WTC11 (cell line): ENCODE measurements around the gene TPRX1. TPM values are rescaled to one million over a fixed set of nuclear protein-coding genes. Genes with fewer than 3 reads are reported as not detected.
"Not testable (repeated sequence)": the region's sequence is repeated elsewhere in the genome, so short reads cannot be mapped to it uniquely, and the experiment has no call there.

Experiments used
- ATAC-seq: fragments of 200-7000 bp; cut with Tn5 transposase; 2 replicates; pipeline ENCODE4 v1.10.0; 2021; ENCODE audit warnings: mild to moderate bottlenecking, moderate library complexity
- CTCF ChIA-PET: fragments of 300-600 bp; sonication (Branson Sonifier 250); formaldehyde crosslinking; loops from one replicate; lab custom pipeline; 2021; ENCODE audit warnings: antibody characterized with exemption; lab: Charles Lee
- POLR2A ChIA-PET: fragments of 350-600 bp; sonication (Branson Sonifier 250); formaldehyde crosslinking; loops from one replicate; lab custom pipeline; 2021; ENCODE audit warnings: antibody characterized with exemption; lab: Charles Lee
- DNase-seq: peaks from one replicate; pipeline ENCODE4 v3.0.0; 2021; ENCODE audit warnings: low spot score
- H3K27ac Mint-ChIP-seq: 2 replicates; pipeline ENCODE4 v1.8.0; 2021; ENCODE audit warnings: mixed read lengths
- H3K27me3 Mint-ChIP-seq: 2 replicates; pipeline ENCODE4 v1.8.0; 2021; ENCODE audit warnings: low read depth, mild to moderate bottlenecking, moderate library complexity, mixed read lengths
- H3K36me3 Mint-ChIP-seq: 2 replicates; pipeline ENCODE4 v1.8.0; 2021; ENCODE audit warnings: mixed read lengths
- H3K4me1 Mint-ChIP-seq: 2 replicates; pipeline ENCODE4 v1.8.0; 2022; ENCODE audit warnings: mixed read lengths
- H3K4me3 Mint-ChIP-seq: 2 replicates; pipeline ENCODE4 v1.8.0; 2021; ENCODE audit warnings: mild to moderate bottlenecking, moderate library complexity, mixed read lengths
- H3K9me3 Mint-ChIP-seq: 2 replicates; pipeline ENCODE4 v1.8.0; 2021; ENCODE audit warnings: mixed read lengths
- FOXP1 ChIP-seq: sonication (generic); formaldehyde crosslinking; IDR thresholded peaks from 2 replicates; pipeline ENCODE4 v1.8.0; 2022; ENCODE audit warnings: missing genetic modification reagents, mild to moderate bottlenecking, moderate library complexity, borderline replicate concordance
- GABPB1 ChIP-seq: sonication (generic); formaldehyde crosslinking; IDR thresholded peaks from 2 replicates; pipeline ENCODE4 v1.8.1; 2023; ENCODE audit warnings: mild to moderate bottlenecking, missing genetic modification reagents
- GTF2I ChIP-seq: fragments of 250-450 bp; sonication (Bioruptor Pico); conservative IDR thresholded peaks from 2 replicates; pipeline ENCODE4 v1.4.0; 2021; ENCODE audit warnings: mild to moderate bottlenecking
- MXD4 ChIP-seq: fragments of 250-450 bp; sonication (Bioruptor Pico); IDR thresholded peaks from 2 replicates; pipeline ENCODE4 v1.8.0; 2021; ENCODE audit warnings: mild to moderate bottlenecking, moderate library complexity, borderline replicate concordance
- NFE2L1 ChIP-seq: sonication (generic); formaldehyde crosslinking; IDR thresholded peaks from 2 replicates; pipeline ENCODE4 v1.8.1; 2023; ENCODE audit warnings: missing genetic modification reagents
- NFYB ChIP-seq: sonication (generic); formaldehyde crosslinking; conservative IDR thresholded peaks from 2 replicates; pipeline ENCODE4 v1.8.0; 2022; ENCODE audit warnings: low read depth, missing genetic modification reagents
- TCF7 ChIP-seq: sonication (generic); formaldehyde crosslinking; IDR thresholded peaks from 2 replicates; pipeline ENCODE4 v1.8.0; 2022; ENCODE audit warnings: mild to moderate bottlenecking, low read depth, missing genetic modification reagents, moderate library complexity
- ZNF138 ChIP-seq: sonication (generic); formaldehyde crosslinking; conservative IDR thresholded peaks from 2 replicates; pipeline ENCODE4 v1.8.1; 2022; ENCODE audit warnings: mild to moderate bottlenecking, moderate library complexity, missing genetic modification reagents
- ZNF263 ChIP-seq: sonication (generic); formaldehyde crosslinking; IDR thresholded peaks from 2 replicates; pipeline ENCODE4 v1.8.1; 2022; ENCODE audit warnings: low read depth, mild to moderate bottlenecking, moderate library complexity, missing genetic modification reagents
- total RNA-seq: library from RNA; stranded (reverse); gene quantifications from 3 replicates; pipeline ENCODE4 v1.2.3, GENCODE V29; 2021
- TF ChIP-seq, protein P1 (sequence below): sonication (generic); formaldehyde crosslinking; IDR thresholded peaks from 2 replicates; pipeline ENCODE4 v1.8.0; 2022; ENCODE audit warnings: missing genetic modification reagents
- TF ChIP-seq, protein P2 (sequence below): sonication (generic); formaldehyde crosslinking; IDR thresholded peaks from 2 replicates; pipeline ENCODE4 v1.8.0; 2023; ENCODE audit warnings: missing genetic modification reagents
- TF ChIP-seq, protein P3 (sequence below): sonication (generic); formaldehyde crosslinking; IDR thresholded peaks from 2 replicates; pipeline ENCODE4 v1.8.1; 2023; ENCODE audit warnings: mild to moderate bottlenecking, missing genetic modification reagents
- TF ChIP-seq, protein P4 (sequence below): sonication (generic); formaldehyde crosslinking; IDR thresholded peaks from 2 replicates; pipeline ENCODE4 v1.8.0; 2022; ENCODE audit warnings: mild to moderate bottlenecking, missing genetic modification reagents
- TF ChIP-seq, protein P5 (sequence below): sonication (generic); formaldehyde crosslinking; IDR thresholded peaks from 2 replicates; pipeline ENCODE4 v1.8.1; 2023; ENCODE audit warnings: mild to moderate bottlenecking, missing genetic modification reagents

The TPRX1 gene
- total RNA-seq, 1 experiment from 2014 or later = not detected

DNA sequence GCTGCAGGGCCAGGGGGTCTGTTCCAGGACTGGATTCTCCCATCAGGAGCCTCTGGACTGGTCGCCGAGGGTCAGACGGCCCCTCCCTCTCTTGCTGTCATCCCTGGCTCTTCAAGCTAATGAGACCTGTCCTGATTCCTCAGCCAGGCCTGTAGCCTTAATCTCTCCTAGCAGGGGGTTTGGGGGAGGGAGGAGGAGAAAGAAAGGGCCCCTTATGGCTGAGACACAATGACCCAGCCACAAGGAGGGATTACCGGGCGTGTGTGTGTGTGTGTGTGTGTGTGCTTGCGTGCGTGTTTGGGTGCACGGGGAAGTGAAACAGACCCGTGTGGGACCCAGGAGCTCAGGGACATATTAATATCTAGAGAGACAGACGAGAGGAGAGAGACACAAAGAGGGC, 15.5 kb upstream of the TPRX1 start:
- Mint-ChIP-seq H3K27ac (peak overlapping the region; percentile 73; the same call in 1 of the 2 replicates), H3K4me1 (peaks cover 34% of the 10 kb centered on the region), H3K4me3 (peak overlapping the region; percentile 41), H3K27me3 (no peaks in the 10 kb centered on the region), H3K36me3 (0 out of 2 replicates have a peak, but pooled peaks cover 2% of the 10 kb centered on the region), H3K9me3 (peaks cover 4% of the 10 kb centered on the region; the same call in 1 of the 2 replicates)
- TF ChIP-seq, protein P1, sequence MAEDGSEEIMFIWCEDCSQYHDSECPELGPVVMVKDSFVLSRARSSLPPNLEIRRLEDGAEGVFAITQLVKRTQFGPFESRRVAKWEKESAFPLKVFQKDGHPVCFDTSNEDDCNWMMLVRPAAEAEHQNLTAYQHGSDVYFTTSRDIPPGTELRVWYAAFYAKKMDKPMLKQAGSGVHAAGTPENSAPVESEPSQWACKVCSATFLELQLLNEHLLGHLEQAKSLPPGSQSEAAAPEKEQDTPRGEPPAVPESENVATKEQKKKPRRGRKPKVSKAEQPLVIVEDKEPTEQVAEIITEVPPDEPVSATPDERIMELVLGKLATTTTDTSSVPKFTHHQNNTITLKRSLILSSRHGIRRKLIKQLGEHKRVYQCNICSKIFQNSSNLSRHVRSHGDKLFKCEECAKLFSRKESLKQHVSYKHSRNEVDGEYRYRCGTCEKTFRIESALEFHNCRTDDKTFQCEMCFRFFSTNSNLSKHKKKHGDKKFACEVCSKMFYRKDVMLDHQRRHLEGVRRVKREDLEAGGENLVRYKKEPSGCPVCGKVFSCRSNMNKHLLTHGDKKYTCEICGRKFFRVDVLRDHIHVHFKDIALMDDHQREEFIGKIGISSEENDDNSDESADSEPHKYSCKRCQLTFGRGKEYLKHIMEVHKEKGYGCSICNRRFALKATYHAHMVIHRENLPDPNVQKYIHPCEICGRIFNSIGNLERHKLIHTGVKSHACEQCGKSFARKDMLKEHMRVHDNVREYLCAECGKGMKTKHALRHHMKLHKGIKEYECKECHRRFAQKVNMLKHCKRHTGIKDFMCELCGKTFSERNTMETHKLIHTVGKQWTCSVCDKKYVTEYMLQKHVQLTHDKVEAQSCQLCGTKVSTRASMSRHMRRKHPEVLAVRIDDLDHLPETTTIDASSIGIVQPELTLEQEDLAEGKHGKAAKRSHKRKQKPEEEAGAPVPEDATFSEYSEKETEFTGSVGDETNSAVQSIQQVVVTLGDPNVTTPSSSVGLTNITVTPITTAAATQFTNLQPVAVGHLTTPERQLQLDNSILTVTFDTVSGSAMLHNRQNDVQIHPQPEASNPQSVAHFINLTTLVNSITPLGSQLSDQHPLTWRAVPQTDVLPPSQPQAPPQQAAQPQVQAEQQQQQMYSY (CRISPR knock-in tag) = no peak
- TF ChIP-seq, protein P2, sequence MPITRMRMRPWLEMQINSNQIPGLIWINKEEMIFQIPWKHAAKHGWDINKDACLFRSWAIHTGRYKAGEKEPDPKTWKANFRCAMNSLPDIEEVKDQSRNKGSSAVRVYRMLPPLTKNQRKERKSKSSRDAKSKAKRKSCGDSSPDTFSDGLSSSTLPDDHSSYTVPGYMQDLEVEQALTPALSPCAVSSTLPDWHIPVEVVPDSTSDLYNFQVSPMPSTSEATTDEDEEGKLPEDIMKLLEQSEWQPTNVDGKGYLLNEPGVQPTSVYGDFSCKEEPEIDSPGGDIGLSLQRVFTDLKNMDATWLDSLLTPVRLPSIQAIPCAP (CRISPR knock-in tag) = no peak
- TF ChIP-seq ZNF263 (CRISPR knock-in tag) (no peak), NFE2L1 (CRISPR knock-in tag) (no peak)
- TF ChIP-seq, protein P3, sequence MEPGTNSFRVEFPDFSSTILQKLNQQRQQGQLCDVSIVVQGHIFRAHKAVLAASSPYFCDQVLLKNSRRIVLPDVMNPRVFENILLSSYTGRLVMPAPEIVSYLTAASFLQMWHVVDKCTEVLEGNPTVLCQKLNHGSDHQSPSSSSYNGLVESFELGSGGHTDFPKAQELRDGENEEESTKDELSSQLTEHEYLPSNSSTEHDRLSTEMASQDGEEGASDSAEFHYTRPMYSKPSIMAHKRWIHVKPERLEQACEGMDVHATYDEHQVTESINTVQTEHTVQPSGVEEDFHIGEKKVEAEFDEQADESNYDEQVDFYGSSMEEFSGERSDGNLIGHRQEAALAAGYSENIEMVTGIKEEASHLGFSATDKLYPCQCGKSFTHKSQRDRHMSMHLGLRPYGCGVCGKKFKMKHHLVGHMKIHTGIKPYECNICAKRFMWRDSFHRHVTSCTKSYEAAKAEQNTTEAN = peak; percentile 32; the same call in 1 of the 2 replicates
- TF ChIP-seq, protein P4, sequence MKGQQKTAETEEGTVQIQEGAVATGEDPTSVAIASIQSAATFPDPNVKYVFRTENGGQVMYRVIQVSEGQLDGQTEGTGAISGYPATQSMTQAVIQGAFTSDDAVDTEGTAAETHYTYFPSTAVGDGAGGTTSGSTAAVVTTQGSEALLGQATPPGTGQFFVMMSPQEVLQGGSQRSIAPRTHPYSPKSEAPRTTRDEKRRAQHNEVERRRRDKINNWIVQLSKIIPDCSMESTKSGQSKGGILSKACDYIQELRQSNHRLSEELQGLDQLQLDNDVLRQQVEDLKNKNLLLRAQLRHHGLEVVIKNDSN (CRISPR knock-in tag) = no peak
- ChIA-PET CTCF (interaction anchor here (0.6 to 2.8 kb wide), 11 partner anchors 9 to 507 kb away, joined by 3 to 20 read pairs (median 4); partner anchors contain the start of gene EHD2), POLR2A (interaction anchor here (1.3 kb wide), 1 partner anchor 30 kb away, joined by 5 read pairs; no protein-coding TSS in a partner anchor)
- peak; percentile 85 for ATAC-seq
- no peak for DNase-seq

DNA sequence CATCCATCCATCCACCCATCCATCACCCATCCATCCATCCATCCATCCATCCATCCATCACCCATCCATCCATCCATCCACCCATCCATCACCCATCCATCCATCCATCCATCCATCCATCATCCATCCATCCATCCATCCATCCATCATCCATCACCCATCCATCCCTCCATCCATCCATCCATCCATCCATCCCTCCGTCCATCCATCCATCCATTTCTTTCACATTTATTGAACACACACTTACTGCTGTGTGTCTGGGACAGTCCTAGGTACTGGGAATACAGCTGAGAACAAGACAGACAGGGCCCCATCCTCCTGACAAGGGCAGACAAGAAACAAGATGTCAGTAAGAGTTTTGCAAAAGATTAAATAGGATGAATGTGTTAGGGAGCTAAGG, 13.9 kb upstream of the TPRX1 start:
- CTCF ChIA-PET = interaction anchor here (1.1 to 2.3 kb wide), 2 partner anchors 10 to 32 kb away, joined by 3 to 15 read pairs; no protein-coding TSS in a partner anchor
- H3K4me3 Mint-ChIP-seq, DNase-seq, H3K27ac Mint-ChIP-seq, H3K27me3 Mint-ChIP-seq, POLR2A ChIA-PET, ATAC-seq, H3K9me3 Mint-ChIP-seq, H3K36me3 Mint-ChIP-seq: not testable (repeated sequence)
- peaks cover 38% of the 10 kb centered on the region for H3K4me1 Mint-ChIP-seq

DNA sequence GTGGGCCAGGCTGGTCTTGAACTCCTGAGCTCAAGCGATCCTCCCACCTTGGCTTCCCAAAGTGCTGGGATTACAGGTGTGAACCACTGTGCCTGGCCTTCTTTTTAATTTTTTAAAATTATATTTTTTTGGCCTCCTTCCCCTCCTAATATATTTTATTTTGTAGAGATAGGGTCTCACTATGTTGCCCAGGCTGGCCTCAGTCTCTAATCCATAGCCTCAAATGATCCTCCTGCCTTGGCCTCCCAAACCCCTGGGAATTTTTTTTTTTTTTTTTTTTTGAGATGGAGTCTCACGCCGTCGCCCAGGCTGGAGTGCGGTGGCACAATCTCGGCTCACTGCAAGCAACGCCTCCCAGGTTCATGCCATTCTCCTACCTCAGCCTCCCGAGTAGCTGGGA, 11.9 kb upstream of the TPRX1 start:
- H3K4me1 Mint-ChIP-seq = peaks cover 26% of the 10 kb centered on the region
- not testable (repeated sequence) for DNase-seq, H3K27me3 Mint-ChIP-seq, H3K36me3 Mint-ChIP-seq, H3K27ac Mint-ChIP-seq, H3K4me3 Mint-ChIP-seq, H3K9me3 Mint-ChIP-seq, ATAC-seq
- peak; percentile 77; the same call in 1 of the 2 replicates for TF ChIP-seq GTF2I (CRISPR knock-in tag)
- POLR2A ChIA-PET = interaction anchor here (0.7 kb wide), 1 partner anchor 536 kb away, joined by 3 read pairs; no protein-coding TSS in a partner anchor
- CTCF ChIA-PET = interaction anchor here (0.5 to 2.3 kb wide), 2 partner anchors 23 to 33 kb away, joined by 3 to 15 read pairs; no protein-coding TSS in a partner anchor

DNA sequence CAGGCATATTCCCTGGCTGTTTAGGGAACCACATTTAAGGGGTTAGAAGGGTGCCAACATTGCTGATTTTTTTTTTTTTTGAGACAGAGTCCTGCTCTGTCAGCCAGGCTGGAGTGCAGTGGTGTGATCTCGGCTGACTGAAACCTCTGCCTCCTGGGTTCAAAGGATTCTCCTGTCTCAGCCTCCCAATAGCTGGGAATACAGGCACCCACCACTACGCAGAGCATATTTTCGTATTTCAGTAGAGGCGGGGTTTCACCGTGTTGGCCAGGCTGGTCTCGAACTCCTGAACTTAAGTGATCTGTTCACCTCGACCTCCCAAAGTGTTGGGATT, 9.6 kb upstream of the TPRX1 start:
- H3K4me3 Mint-ChIP-seq = no peak overlapping the region
- DNase-seq (no peak), ATAC-seq (peak; percentile 43)
- peaks cover 6% of the 10 kb centered on the region; the same call in 1 of the 2 replicates for H3K4me1 Mint-ChIP-seq
- 0 out of 2 replicates have a peak, but pooled peaks cover under 1% of the 10 kb centered on the region for H3K36me3 Mint-ChIP-seq
- H3K9me3 Mint-ChIP-seq = peaks cover 2% of the 10 kb centered on the region; the same call in 1 of the 2 replicates
- ChIA-PET POLR2A (no interaction called here), CTCF (interaction anchor here (0.7 to 1.7 kb wide), 20 partner anchors 9 to 465 kb away, joined by 3 to 23 read pairs (median 5); partner anchors contain the start of gene DHX34)
- TF ChIP-seq, protein P5, sequence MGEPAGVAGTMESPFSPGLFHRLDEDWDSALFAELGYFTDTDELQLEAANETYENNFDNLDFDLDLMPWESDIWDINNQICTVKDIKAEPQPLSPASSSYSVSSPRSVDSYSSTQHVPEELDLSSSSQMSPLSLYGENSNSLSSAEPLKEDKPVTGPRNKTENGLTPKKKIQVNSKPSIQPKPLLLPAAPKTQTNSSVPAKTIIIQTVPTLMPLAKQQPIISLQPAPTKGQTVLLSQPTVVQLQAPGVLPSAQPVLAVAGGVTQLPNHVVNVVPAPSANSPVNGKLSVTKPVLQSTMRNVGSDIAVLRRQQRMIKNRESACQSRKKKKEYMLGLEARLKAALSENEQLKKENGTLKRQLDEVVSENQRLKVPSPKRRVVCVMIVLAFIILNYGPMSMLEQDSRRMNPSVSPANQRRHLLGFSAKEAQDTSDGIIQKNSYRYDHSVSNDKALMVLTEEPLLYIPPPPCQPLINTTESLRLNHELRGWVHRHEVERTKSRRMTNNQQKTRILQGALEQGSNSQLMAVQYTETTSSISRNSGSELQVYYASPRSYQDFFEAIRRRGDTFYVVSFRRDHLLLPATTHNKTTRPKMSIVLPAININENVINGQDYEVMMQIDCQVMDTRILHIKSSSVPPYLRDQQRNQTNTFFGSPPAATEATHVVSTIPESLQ (CRISPR knock-in tag) = no peak
- TF ChIP-seq TCF7 (CRISPR knock-in tag) (no peak), ZNF138 (CRISPR knock-in tag) (no peak), MXD4 (CRISPR knock-in tag) (no peak), GABPB1 (CRISPR knock-in tag) (no peak), FOXP1 (CRISPR knock-in tag) (no peak), NFYB (CRISPR knock-in tag) (no peak)
- no peak overlapping the region for H3K27ac Mint-ChIP-seq
- H3K27me3 Mint-ChIP-seq = no peaks in the 10 kb centered on the region
